AG04450 (cell line): ENCODE measurements around the gene MYO1C. TPM values are rescaled to one million over a fixed set of nuclear protein-coding genes. Genes with fewer than 3 reads are reported as not detected.

Experiments used
- CTCF ChIA-PET: fragments of 300-600, 350-600 bp; formaldehyde crosslinking; extraction: SDS; loops from one replicate; lab custom pipeline; 2022; ENCODE audit warnings: antibody characterized with exemption, inconsistent platforms; lab: Charles Lee
- POLR2A ChIA-PET: fragments of 350-600 bp; formaldehyde crosslinking; extraction: SDS; loops from one replicate; lab custom pipeline; 2021; ENCODE audit warnings: antibody characterized with exemption, inconsistent platforms; lab: Yijun Ruan, JAX
- DNase-seq: peaks from one replicate; pipeline ENCODE4 v3.0.0-alpha.2; 2011; ENCODE audit warnings: low read depth, low spot score
- H3K27ac ChIP-seq: one replicate; pipeline ENCODE4 v1.5.1; 2012; ENCODE audit warnings: low read depth, low read length, control low read depth
- H3K27me3 ChIP-seq: one replicate; pipeline ENCODE4 v1.6.0; 2012; ENCODE audit warnings: low read length; ENCODE audit not compliant: control insufficient read depth, insufficient read depth
- H3K4me3 ChIP-seq: 2 replicates; pipeline ENCODE4 v1.5.1; 2011; ENCODE audit warnings: mild to moderate bottlenecking, low read depth, low read length, control low read depth
- H3K9me3 ChIP-seq: 2 replicates; pipeline ENCODE4 v1.5.1; 2012; ENCODE audit warnings: low read length; ENCODE audit not compliant: control insufficient read depth, insufficient read depth
- CTCF ChIP-seq: IDR thresholded peaks from 2 replicates; pipeline ENCODE4 v1.5.1; 2011; ENCODE audit warnings: low read depth, low read length, control low read depth, inconsistent platforms
- polyA plus RNA-seq: library from polyadenylated mRNA; depleted of rRNA; stranded (reverse); fragments of >200 nt; gene quantifications from 2 replicates; pipeline ENCODE4 v1.2.3, GENCODE V29; 2011

The MYO1C gene
- polyA plus RNA-seq, 1 experiment, result 147 TPM

GRCh38 chr17:1486802-1487695 is 5.4 kb downstream of the MYO1C start:
- POLR2A ChIA-PET, result interaction anchor here (0.6 to 1.2 kb wide), 6 partner anchors 11 to 404 kb away, joined by 3 to 11 read pairs (median 4); partner anchors contain the start of gene INPP5K
- CTCF ChIA-PET, result interaction anchor here (0.6 to 0.7 kb wide), 2 partner anchors 112 to 540 kb away, joined by 3 to 4 read pairs; no protein-coding TSS in a partner anchor
- Histone ChIP-seq H3K27ac (peak overlapping the region; percentile 92), H3K27me3 (no peaks in the 10 kb centered on the region), H3K9me3 (peaks cover 12% of the 10 kb centered on the region; the same call in 1 of the 2 replicates), H3K4me3 (no peak overlapping the region)
- DNase-seq, result no peak
- no peak for TF ChIP-seq CTCF

GRCh38 chr17:1485423-1486376 is 6.8 kb downstream of the MYO1C start:
- ChIA-PET POLR2A (interaction anchor here (0.6 kb wide), 1 partner anchor 9 kb away, joined by 3 read pairs; no protein-coding TSS in a partner anchor), CTCF (no interaction called here)
- Histone ChIP-seq H3K9me3 (peaks cover 11% of the 10 kb centered on the region; the same call in 1 of the 2 replicates), H3K4me3 (peak overlapping the region; percentile 77), H3K27me3 (no peaks in the 10 kb centered on the region), H3K27ac (peak overlapping the region; percentile 80)
- no peak for TF ChIP-seq CTCF
- DNase-seq, result no peak

- peak; percentile 22; the same call in 1 of the 2 replicates for TF ChIP-seq CTCF
- no peak for DNase-seq
- Histone ChIP-seq H3K27ac (peak overlapping the region; percentile 70), H3K9me3 (peaks cover 11% of the 10 kb centered on the region; the same call in 1 of the 2 replicates), H3K4me3 (peak overlapping the region; percentile 77), H3K27me3 (no peaks in the 10 kb centered on the region)
- ChIA-PET CTCF (no interaction called here), POLR2A (no interaction called here)
These were observed 7.6 kb downstream of the MYO1C start for GRCh38 chr17:1484676-1485422.

- Histone ChIP-seq H3K9me3 (peaks cover 11% of the 10 kb centered on the region; the same call in 1 of the 2 replicates), H3K27ac (no peak overlapping the region), H3K27me3 (no peaks in the 10 kb centered on the region), H3K4me3 (peak overlapping the region; percentile 77)
- no peak for DNase-seq
- TF ChIP-seq CTCF, result no peak
- ChIA-PET CTCF (no interaction called here), POLR2A (no interaction called here)
These were observed 8.4 kb downstream of the MYO1C start for GRCh38 chr17:1484060-1484535.
